Thyroid gland (tissue), 4 donors: Measurements from ENCODE around the gene POC5. TPM values are rescaled to one million over a fixed set of nuclear protein-coding genes. Genes with fewer than 3 reads are reported as not detected.
"Not testable (repeated sequence)": the region's sequence is repeated elsewhere in the genome, so short reads cannot be mapped to it uniquely, and the experiment has no call there.

Experiments used
- DNase-seq, 2 donors: peaks; one replicate each; pipeline ENCODE4 v3.0.0-alpha.2; 2019
- H3K27ac ChIP-seq, 3 donors: fragments of 200-600 bp; sonication (generic); 1 replicate in 2 of 3; 2 replicates in 1 of 3; pipeline ENCODE4 v1.5.1; 2016 to 2019; ENCODE audit warnings: mild to moderate bottlenecking in 1 of 3, moderate library complexity in 1 of 3
- H3K27me3 ChIP-seq: fragments of 200-600 bp; sonication (generic); one replicate; pipeline ENCODE4 v1.5.1; 2019
- H3K36me3 ChIP-seq, 2 donors: fragments of 200-600 bp; sonication (generic); one replicate each; pipeline ENCODE4 v1.5.1; 2016 to 2019
- H3K4me1 ChIP-seq, 2 donors: fragments of 200-600 bp; sonication (generic); one replicate each; pipeline ENCODE4 v1.5.1; 2017 to 2019
- H3K4me3 ChIP-seq, 3 donors: fragments of 200-600 bp; sonication (generic); replicated peaks in 1 of 3; 1 replicate in 2 of 3; 2 replicates in 1 of 3; pipeline ENCODE4 v1.5.1; 2016; ENCODE audit warnings: mild to moderate bottlenecking in 1 of 3
- H3K9me3 ChIP-seq: fragments of 200-600 bp; sonication (generic); one replicate; pipeline ENCODE4 v1.5.1; 2017
- POLR2A ChIP-seq, 2 donors: fragments of 450-650 bp; IDR thresholded peaks; one replicate each; pipeline ENCODE4 v1.6.1; 2017; ENCODE audit warnings: antibody characterized with exemption in 2 of 2, mild to moderate bottlenecking in 2 of 2, moderate library complexity in 1 of 2
- WGBS, 2 donors: methylation state at CpG; one replicate each; pipeline ENCODE4 v1.1.5; 2017; 5-methylcytosine and 5-hydroxymethylcytosine counted together
- intact Hi-C: fragments of 100-400 bp; cut with DNase I; formaldehyde crosslinking; loops from one replicate; pipeline ENCODE4 v1.15.1; 2023
- total RNA-seq, 4 donors: library from RNA; depleted of rRNA; stranded (reverse); fragments of >200 nt; gene quantifications; one replicate each; pipeline ENCODE4 v1.2.3, GENCODE V29; 2016
- TF ChIP-seq, protein P1 (sequence below), 6 experiments: fragments of 200-600 bp in 3 of 6; fragments of 450-650 bp in 3 of 6; sonication (generic) in 3 of 6; IDR thresholded peaks; one replicate each; pipeline ENCODE4 v1.5.1; 2016 to 2019; ENCODE audit warnings: antibody characterized with exemption in 6 of 6, mild to moderate bottlenecking in 2 of 6, inconsistent platforms in 1 of 6, moderate library complexity in 1 of 6

Gene POC5
- total RNA-seq, 4 donors from 2014 or later: 9.5 to 24.3 (median 14.4) TPM

GRCh38 chr5:75753182-75753581 lies 35.9 kb upstream of the POC5 start:
- DNase-seq: no peak
- intact Hi-C loops: no loop called here
- Histone ChIP-seq H3K36me3 (no peaks in the 10 kb centered on the region), H3K27me3 (no peaks in the 10 kb centered on the region), H3K4me1 (no peaks in the 10 kb centered on the region), H3K9me3 (no peaks in the 10 kb centered on the region), H3K27ac (no peak overlapping the region), H3K4me3 (no peak overlapping the region)
- 84 to 94% methylated on average over 3 to 4 of the region's 4 CpGs for WGBS, 2 donors
- TF ChIP-seq POLR2A (IDR thresholded peaks at IDR 0.05): no peak
- TF ChIP-seq, protein P1, sequence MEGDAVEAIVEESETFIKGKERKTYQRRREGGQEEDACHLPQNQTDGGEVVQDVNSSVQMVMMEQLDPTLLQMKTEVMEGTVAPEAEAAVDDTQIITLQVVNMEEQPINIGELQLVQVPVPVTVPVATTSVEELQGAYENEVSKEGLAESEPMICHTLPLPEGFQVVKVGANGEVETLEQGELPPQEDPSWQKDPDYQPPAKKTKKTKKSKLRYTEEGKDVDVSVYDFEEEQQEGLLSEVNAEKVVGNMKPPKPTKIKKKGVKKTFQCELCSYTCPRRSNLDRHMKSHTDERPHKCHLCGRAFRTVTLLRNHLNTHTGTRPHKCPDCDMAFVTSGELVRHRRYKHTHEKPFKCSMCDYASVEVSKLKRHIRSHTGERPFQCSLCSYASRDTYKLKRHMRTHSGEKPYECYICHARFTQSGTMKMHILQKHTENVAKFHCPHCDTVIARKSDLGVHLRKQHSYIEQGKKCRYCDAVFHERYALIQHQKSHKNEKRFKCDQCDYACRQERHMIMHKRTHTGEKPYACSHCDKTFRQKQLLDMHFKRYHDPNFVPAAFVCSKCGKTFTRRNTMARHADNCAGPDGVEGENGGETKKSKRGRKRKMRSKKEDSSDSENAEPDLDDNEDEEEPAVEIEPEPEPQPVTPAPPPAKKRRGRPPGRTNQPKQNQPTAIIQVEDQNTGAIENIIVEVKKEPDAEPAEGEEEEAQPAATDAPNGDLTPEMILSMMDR (IDR thresholded peaks at IDR 0.05): no peak

GRCh38 chr5:75744355-75744754 lies 27.1 kb upstream of the POC5 start:
- no peaks in the 10 kb centered on the region for H3K9me3 ChIP-seq
- no peak for TF ChIP-seq POLR2A (IDR thresholded peaks at IDR 0.05)
- TF ChIP-seq, protein P1 (IDR thresholded peaks at IDR 0.05): no peak
- H3K4me1 ChIP-seq: no peaks in the 10 kb centered on the region
- no peak overlapping the region for H3K4me3 ChIP-seq
- H3K27ac ChIP-seq: no peak overlapping the region
- intact Hi-C loops: no loop called here
- no peaks in the 10 kb centered on the region for H3K27me3 ChIP-seq
- WGBS, 2 donors: 92 to 93% methylated on average over 3 of the region's 3 CpGs
- H3K36me3 ChIP-seq: no peaks in the 10 kb centered on the region
- no peak for DNase-seq

GRCh38 chr5:75736273-75736672 lies 19.0 kb upstream of the POC5 start:
- 74 to 81% methylated on average over 8 of the region's 8 CpGs for WGBS, 2 donors
- intact Hi-C loops: loop anchor here (5.0 kb wide), 1 partner anchor 441 kb away; no protein-coding TSS in a partner anchor

GRCh38 chr5:75734913-75735789 lies 17.9 kb upstream of the POC5 start:
- H3K4me3 ChIP-seq: no peak overlapping the region
- no peaks in the 10 kb centered on the region for H3K4me1 ChIP-seq
- no peaks in the 10 kb centered on the region for H3K36me3 ChIP-seq
- DNase-seq: peak; percentile 59 to 77
- intact Hi-C loops: loop anchor here (5.0 kb wide), 1 partner anchor 442 kb away; no protein-coding TSS in a partner anchor
- H3K27me3 ChIP-seq: no peaks in the 10 kb centered on the region
- no peak overlapping the region for H3K27ac ChIP-seq
- H3K9me3 ChIP-seq: no peaks in the 10 kb centered on the region
- 38 to 39% methylated on average over 6 of the region's 6 CpGs for WGBS, 2 donors
- no peak for TF ChIP-seq POLR2A (IDR thresholded peaks at IDR 0.05)
- TF ChIP-seq, protein P1 (IDR thresholded peaks at IDR 0.05): peak; percentile 11 to 77 (median 53)

More at GRCh38 chr5:75736273-75736672, 19.0 kb upstream of the POC5 start:
- no peaks in the 10 kb centered on the region for H3K9me3 ChIP-seq
- H3K36me3 ChIP-seq: no peaks in the 10 kb centered on the region
- DNase-seq: peak; percentile 54 to 63
- H3K4me3 ChIP-seq: no peak overlapping the region
- no peak overlapping the region for H3K27ac ChIP-seq
- no peak for TF ChIP-seq POLR2A (IDR thresholded peaks at IDR 0.05)
- TF ChIP-seq, protein P1 (IDR thresholded peaks at IDR 0.05): no peak
- H3K4me1 ChIP-seq: no peaks in the 10 kb centered on the region
- H3K27me3 ChIP-seq: no peaks in the 10 kb centered on the region

DNA sequence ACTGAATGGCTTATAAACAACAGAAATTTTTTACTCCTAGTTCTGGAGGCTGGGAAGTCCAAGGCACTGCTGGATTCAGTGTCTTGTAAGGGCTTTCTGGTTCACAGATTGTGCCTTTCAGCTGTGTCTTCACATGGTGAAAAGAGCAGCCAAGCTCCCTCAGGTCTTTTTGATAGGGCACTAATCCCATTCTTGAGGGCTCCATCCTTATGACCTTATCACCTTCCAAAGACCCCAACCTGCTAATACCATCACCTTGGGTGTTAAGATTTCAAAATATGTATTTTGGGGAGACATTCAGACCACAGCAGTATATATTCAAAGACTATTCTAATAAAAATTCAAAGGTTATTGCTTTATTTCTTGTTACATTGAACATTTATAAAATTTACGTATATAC lies 16.5 kb upstream of the POC5 start:
- TF ChIP-seq, protein P1 (IDR thresholded peaks at IDR 0.05): no peak
- no peak for TF ChIP-seq POLR2A (IDR thresholded peaks at IDR 0.05)

GRCh38 chr5:75731515-75731914 lies 14.3 kb upstream of the POC5 start:
- intact Hi-C loops: not testable (repeated sequence)

More for the DNA sequence above, 16.5 kb upstream of the POC5 start:
- 95 to 98% methylated on average over 1 of the region's 1 CpG for WGBS, 2 donors
- intact Hi-C loops: no loop called here
- Histone ChIP-seq H3K36me3 (no peaks in the 10 kb centered on the region), H3K4me1 (no peaks in the 10 kb centered on the region), H3K27ac (no peak overlapping the region), H3K9me3 (no peaks in the 10 kb centered on the region), H3K4me3 (no peak overlapping the region), H3K27me3 (no peaks in the 10 kb centered on the region)
- DNase-seq: no peak

More at GRCh38 chr5:75731515-75731914, 14.3 kb upstream of the POC5 start:
- H3K27ac ChIP-seq, H3K4me3 ChIP-seq, DNase-seq, H3K9me3 ChIP-seq, H3K27me3 ChIP-seq, H3K4me1 ChIP-seq, H3K36me3 ChIP-seq: not testable (repeated sequence)
- 88% methylated on average over 4 of the region's 4 CpGs for WGBS, 2 donors
